H9 (cell line): ENCODE data around the gene PTGR1. TPM values are rescaled to one million over a fixed set of nuclear protein-coding genes. Genes with fewer than 3 reads are reported as not detected.

Experiments
- DNase-seq: peaks from one replicate; pipeline ENCODE4 v3.0.0-alpha.2; 2017
- H2AFZ ChIP-seq: one replicate; pipeline ENCODE4 v1.6.1; 2013; ENCODE audit warnings: mild to moderate bottlenecking, low read length, control low read depth, moderate library complexity
- H2AK5ac ChIP-seq: 2 replicates; pipeline ENCODE4 v1.6.1; 2013; ENCODE audit warnings: low read length, control low read depth, mixed read lengths; ENCODE audit not compliant: insufficient read length
- H2BK120ac ChIP-seq: one replicate; pipeline ENCODE4 v1.6.1; 2013; ENCODE audit warnings: low read depth, mild to moderate bottlenecking, low read length, control low read depth, inconsistent platforms; ENCODE audit not compliant: poor library complexity, severe bottlenecking
- H2BK12ac ChIP-seq: 2 replicates; pipeline ENCODE4 v1.6.1; 2013; ENCODE audit warnings: low read length, control low read depth, mixed read lengths, low read depth; ENCODE audit not compliant: insufficient read length
- H2BK15ac ChIP-seq: 2 replicates; pipeline ENCODE4 v1.6.1; 2013; ENCODE audit warnings: low read depth, low read length, control low read depth
- H2BK20ac ChIP-seq: one replicate; pipeline ENCODE4 v1.6.1; 2013; ENCODE audit warnings: low read depth, mild to moderate bottlenecking, low read length, control low read depth, inconsistent platforms; ENCODE audit not compliant: poor library complexity, severe bottlenecking
- H2BK5ac ChIP-seq: 2 replicates; pipeline ENCODE4 v1.6.1; 2013; ENCODE audit warnings: low read length, control low read depth, mixed read lengths; ENCODE audit not compliant: insufficient read length
- H3K14ac ChIP-seq: 2 replicates; pipeline ENCODE4 v1.6.1; 2013; ENCODE audit warnings: low read length, control low read depth; ENCODE audit not compliant: insufficient read depth
- H3K18ac ChIP-seq: 2 replicates; pipeline ENCODE4 v1.6.1; 2013; ENCODE audit warnings: low read depth, mild to moderate bottlenecking, mixed read lengths, low read length, control low read depth; ENCODE audit not compliant: insufficient read length
- H3K23ac ChIP-seq: 2 replicates; pipeline ENCODE4 v1.6.1; 2013; ENCODE audit warnings: low read length, control low read depth, mixed read lengths, low read depth; ENCODE audit not compliant: insufficient read length
- H3K23me2 ChIP-seq: 2 replicates; pipeline ENCODE4 v1.6.1; 2013; ENCODE audit warnings: low read depth, mild to moderate bottlenecking, mixed read lengths, low read length, control low read depth; ENCODE audit not compliant: insufficient read length, poor library complexity, severe bottlenecking
- H3K27ac ChIP-seq: 2 replicates; pipeline ENCODE4 v1.5.1; 2013; ENCODE audit warnings: low read length, control low read depth, mixed read lengths, low read depth; ENCODE audit not compliant: insufficient read length
- H3K27me3 ChIP-seq: 2 replicates; pipeline ENCODE4 v1.6.1; 2013; ENCODE audit warnings: low read length, control low read depth, inconsistent platforms; ENCODE audit not compliant: insufficient read depth
- H3K4ac ChIP-seq: 2 replicates; pipeline ENCODE4 v1.6.1; 2013; ENCODE audit warnings: low read depth, mild to moderate bottlenecking, control low read depth, inconsistent platforms, low read length, moderate library complexity
- H3K4me1 ChIP-seq: 2 replicates; pipeline ENCODE4 v1.6.1; 2013; ENCODE audit warnings: low read length, control low read depth, inconsistent platforms; ENCODE audit not compliant: insufficient read depth
- H3K4me2 ChIP-seq: 2 replicates; pipeline ENCODE4 v1.6.1; 2013; ENCODE audit warnings: low read length, control low read depth, mixed read lengths; ENCODE audit not compliant: insufficient read length, insufficient read depth
- H3K56ac ChIP-seq: 2 replicates; pipeline ENCODE4 v1.6.1; 2013; ENCODE audit warnings: low read depth, mild to moderate bottlenecking, mixed read lengths, low read length, control low read depth; ENCODE audit not compliant: insufficient read length
- H3K79me1 ChIP-seq: 2 replicates; pipeline ENCODE4 v1.6.1; 2013; ENCODE audit warnings: low read depth, mild to moderate bottlenecking, moderate library complexity, low read length, control low read depth, inconsistent platforms; ENCODE audit not compliant: insufficient read depth, poor library complexity, severe bottlenecking
- H3K79me2 ChIP-seq: 2 replicates; pipeline ENCODE4 v1.6.1; 2013; ENCODE audit warnings: low read length, control low read depth, inconsistent platforms; ENCODE audit not compliant: insufficient read depth
- H3K9ac ChIP-seq: 2 replicates; pipeline ENCODE4 v1.6.1; 2013; ENCODE audit warnings: low read length, control low read depth, mixed read lengths; ENCODE audit not compliant: insufficient read length; ENCODE audit errors: extremely low read depth
- H3K9me3 ChIP-seq: one replicate; pipeline ENCODE4 v1.6.1; 2013; ENCODE audit warnings: low read depth, low read length, inconsistent platforms; ENCODE audit not compliant: control insufficient read depth
- H3T11ph ChIP-seq: one replicate; pipeline ENCODE4 v1.6.1; 2013; ENCODE audit warnings: mild to moderate bottlenecking, low read length, control low read depth, inconsistent platforms
- H4K20me1 ChIP-seq: one replicate; pipeline ENCODE4 v1.6.1; 2013; ENCODE audit not compliant: control insufficient read depth, insufficient read length, insufficient read depth
- H4K5ac ChIP-seq: 2 replicates; pipeline ENCODE4 v1.6.1; 2013; ENCODE audit warnings: low read depth, mild to moderate bottlenecking, mixed read lengths, low read length, control low read depth; ENCODE audit not compliant: insufficient read length
- H4K8ac ChIP-seq: replicated peaks from 2 replicates; pipeline ENCODE4 v1.6.1; 2013; ENCODE audit warnings: low read length, control low read depth, mixed read lengths, low read depth; ENCODE audit not compliant: insufficient read length
- H4K91ac ChIP-seq: 2 replicates; pipeline ENCODE4 v1.6.1; 2013; ENCODE audit warnings: low read depth, mild to moderate bottlenecking, moderate library complexity, mixed read lengths, low read length, control low read depth; ENCODE audit not compliant: insufficient read length
- H3K27ac Mint-ChIP-seq, 3 experiments: 2 replicates in 2 of 3; 3 replicates in 1 of 3; pipeline ENCODE4 v1.8.0; 2020 to 2021; ENCODE audit warnings: mixed read lengths in 3 of 3, mild to moderate bottlenecking in 1 of 3, moderate library complexity in 1 of 3
- H3K27me3 Mint-ChIP-seq: 2 replicates; pipeline ENCODE4 v1.8.0; 2021; ENCODE audit warnings: low read depth, mild to moderate bottlenecking, moderate library complexity, mixed read lengths
- H3K36me3 Mint-ChIP-seq, 3 experiments: 2 replicates in 2 of 3; 3 replicates in 1 of 3; pipeline ENCODE4 v1.8.0; 2020 to 2021; ENCODE audit warnings: low read depth in 3 of 3, mixed read lengths in 3 of 3; ENCODE audit not compliant: insufficient read depth in 1 of 3
- H3K4me1 Mint-ChIP-seq, 2 experiments: 2 replicates each; pipeline ENCODE4 v1.8.0; 2020; ENCODE audit warnings: mixed read lengths in 2 of 2
- H3K4me3 Mint-ChIP-seq, 2 experiments: 2 replicates in 1 of 2; 3 replicates in 1 of 2; pipeline ENCODE4 v1.8.0; 2020 to 2021; ENCODE audit warnings: mild to moderate bottlenecking in 2 of 2, mixed read lengths in 2 of 2, moderate library complexity in 1 of 2
- H3K9me3 Mint-ChIP-seq, 2 experiments: 2 replicates in 1 of 2; 3 replicates in 1 of 2; pipeline ENCODE4 v1.8.0; 2020; ENCODE audit warnings: mild to moderate bottlenecking in 2 of 2, mixed read lengths in 2 of 2, moderate library complexity in 1 of 2
- CTCF ChIP-seq: fragments of 200-600 bp; sonication (generic); conservative IDR thresholded peaks from 3 replicates; pipeline ENCODE4 v1.8.0; 2021; ENCODE audit warnings: antibody characterized with exemption, mild to moderate bottlenecking
- total RNA-seq: library from RNA; stranded (reverse); gene quantifications from 2 replicates; pipeline ENCODE4 v1.2.1, GENCODE V29; 2021

Gene PTGR1
- total RNA-seq, 1 experiment from 2014 or later: 45.2 TPM

GRCh38 chr9:111514967-111515366 is 84.5 kb downstream of the PTGR1 start:
- H2BK120ac ChIP-seq: no peak overlapping the region
- H4K91ac ChIP-seq: no peak overlapping the region
- H3K79me1 ChIP-seq: no peaks in the 10 kb centered on the region
- no peak overlapping the region for H3K18ac ChIP-seq
- no peak overlapping the region for H3K56ac ChIP-seq
- no peak overlapping the region; a peak in 1 of 5 replicates for H3K4me3 Mint-ChIP-seq
- no peak overlapping the region for H3T11ph ChIP-seq
- no peak overlapping the region for H2BK5ac ChIP-seq
- no peak overlapping the region for H2BK15ac ChIP-seq
- no peak overlapping the region for H3K27ac ChIP-seq
- no peak overlapping the region for H3K4ac ChIP-seq
- no peaks in the 10 kb centered on the region for H3K4me1 ChIP-seq
- no peak overlapping the region for H3K14ac ChIP-seq
- H3K4me2 ChIP-seq: no peak overlapping the region
- H4K20me1 ChIP-seq: no peaks in the 10 kb centered on the region
- H3K9me3 ChIP-seq: peaks cover 4% of the 10 kb centered on the region
- TF ChIP-seq CTCF: no peak
- H4K5ac ChIP-seq: no peak overlapping the region
- H2BK12ac ChIP-seq: no peak overlapping the region
- DNase-seq: no peak
- H2BK20ac ChIP-seq: no peak overlapping the region
- peaks cover 20 to 23% of the 10 kb centered on the region in 2 experiments for H3K9me3 Mint-ChIP-seq
- no peaks in the 10 kb centered on the region for H3K79me2 ChIP-seq
- H3K4me1 Mint-ChIP-seq: peaks cover 4 to 7% of the 10 kb centered on the region in 2 experiments
- no peak overlapping the region for H2AFZ ChIP-seq
- no peaks in the 10 kb centered on the region for H3K27me3 ChIP-seq
- H4K8ac ChIP-seq: no peak overlapping the region
- H3K27me3 Mint-ChIP-seq: no peaks in the 10 kb centered on the region
- H3K9ac ChIP-seq: no peak overlapping the region
- peaks cover 17 to 29% (median 20%) of the 10 kb centered on the region in 3 experiments for H3K36me3 Mint-ChIP-seq
- H3K23me2 ChIP-seq: no peaks in the 10 kb centered on the region
- H3K27ac Mint-ChIP-seq: no peak overlapping the region
- H2AK5ac ChIP-seq: no peak overlapping the region
- H3K23ac ChIP-seq: no peak overlapping the region

Other genes starting within 250 kb of the PTGR1 start
- 106 and 108 TPM in 2 replicates for gene ECPAS, start 115.3 kb downstream of the PTGR1 start, total RNA-seq
- 46.8 and 48.1 TPM in 2 replicates for gene ZNF483, start 74.5 kb downstream of the PTGR1 start, total RNA-seq
- 7.6 and 8.4 TPM in 2 replicates for gene DNAJC25, start 31.7 kb upstream of the PTGR1 start, total RNA-seq
- gene GNG10, start 62.0 kb upstream of the PTGR1 start, total RNA-seq: 31.0 and 33.4 TPM in 2 replicates
- gene SHOC1, start 195.3 kb upstream of the PTGR1 start, total RNA-seq: not detected in 2 replicates